Breast epithelium (tissue), 4 donors: ENCODE data around the gene VKORC1. TPM values are rescaled to one million over a fixed set of nuclear protein-coding genes. Genes with fewer than 3 reads are reported as not detected.

Source experiments
- DNase-seq, 2 donors: peaks; one replicate each; pipeline ENCODE4 v3.0.0-alpha.2; 2019; ENCODE audit warnings: low spot score in 2 of 2
- H3K27ac ChIP-seq, 2 donors: fragments of 200-600 bp; sonication (generic) in 1 of 2; one replicate each; pipeline ENCODE4 v1.5.1; 2016 to 2019; ENCODE audit warnings: mild to moderate bottlenecking in 1 of 2
- H3K27me3 ChIP-seq, 2 donors: fragments of 200-600 bp; sonication (generic) in 1 of 2; one replicate each; pipeline versions ENCODE4 v1.5.1 to v1.6.0; 2017 to 2019; ENCODE audit warnings: control low read depth in 1 of 2, mild to moderate bottlenecking in 1 of 2
- H3K36me3 ChIP-seq: fragments of 200-600 bp; one replicate; pipeline ENCODE4 v1.5.1; 2019
- H3K4me1 ChIP-seq, 2 donors: fragments of 200-600 bp; sonication (generic); one replicate each; pipeline ENCODE4 v1.5.1; 2016 to 2019; ENCODE audit warnings: control low read depth in 1 of 2
- H3K4me3 ChIP-seq, 3 donors: fragments of 200-600 bp; sonication (generic); 1 replicate in 2 of 3; 2 replicates in 1 of 3; pipeline ENCODE4 v1.5.1; 2016 to 2019; ENCODE audit warnings: mild to moderate bottlenecking in 3 of 3, moderate library complexity in 2 of 3
- H3K9me3 ChIP-seq, 2 donors: fragments of 200-600 bp; sonication (generic) in 1 of 2; one replicate each; pipeline ENCODE4 v1.5.1; 2016 to 2019; ENCODE audit warnings: control low read depth in 1 of 2
- POLR2A ChIP-seq: fragments of 450-650 bp; IDR thresholded peaks from one replicate; pipeline ENCODE4 v1.6.1; 2016; ENCODE audit warnings: antibody characterized with exemption, mild to moderate bottlenecking, moderate library complexity
- POLR2AphosphoS5 ChIP-seq, 3 donors: sonication (generic); formaldehyde crosslinking; IDR thresholded peaks; one replicate each; pipeline ENCODE4 v1.6.1; 2017; ENCODE audit warnings: antibody characterized with exemption in 3 of 3
- intact Hi-C: fragments of 100-400 bp; cut with DNase I; formaldehyde crosslinking; loops from one replicate; pipeline ENCODE4 v1.15.1; 2023; ENCODE audit warnings: low total_unique reads
- total RNA-seq, 3 donors: library from RNA; depleted of rRNA; stranded (reverse); fragments of >200 nt; gene quantifications; one replicate each; pipeline ENCODE4 v1.1.0, GENCODE V29; 2016
- TF ChIP-seq, protein P1 (sequence below), 3 donors: fragments of 450-650 bp; IDR thresholded peaks; one replicate each; pipeline ENCODE4 v1.5.1; 2016 to 2017; ENCODE audit warnings: antibody characterized with exemption in 3 of 3, mild to moderate bottlenecking in 3 of 3, moderate library complexity in 3 of 3

Gene VKORC1
- 100 to 1,000 TPM in 1 of 3 donors, 10 to 100 TPM in 2; 82.6 to 143 (median 86.3) TPM for total RNA-seq

DNA sequence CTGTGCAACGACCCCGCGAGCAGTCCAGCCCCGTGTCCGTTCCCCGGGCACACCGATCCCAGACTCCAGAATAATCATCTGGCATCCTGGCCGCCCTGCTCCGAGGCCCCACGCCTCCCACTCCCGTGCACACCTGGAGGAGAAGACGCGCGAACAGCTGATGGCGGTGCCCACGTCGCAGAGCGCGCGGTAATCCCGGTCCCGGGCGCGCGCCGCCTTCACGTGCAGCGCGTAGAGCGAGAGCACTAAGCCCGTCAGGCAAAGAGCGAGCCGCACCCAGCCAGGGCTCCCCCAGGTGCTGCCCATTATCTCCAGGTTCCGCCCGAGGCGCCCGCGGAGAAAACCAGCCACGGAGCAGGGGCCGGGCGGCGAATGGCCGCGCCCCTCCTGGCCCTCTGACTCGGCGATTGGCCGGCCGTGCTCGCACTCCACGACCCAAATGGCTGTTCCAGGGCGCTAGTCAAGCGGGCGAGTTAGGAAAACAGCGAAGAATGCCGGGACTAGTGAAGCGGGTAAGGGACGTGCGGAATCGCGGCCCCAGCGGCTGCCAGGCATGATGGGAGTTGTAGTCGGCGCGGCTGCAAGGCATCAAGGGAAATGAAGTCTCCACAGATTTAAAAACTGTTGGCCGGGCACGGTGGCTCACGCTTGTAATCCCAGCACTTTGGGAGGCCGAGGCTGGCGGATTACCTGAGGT is at the start of gene VKORC1:
VKORC1 (minus strand) TSS at position 374 of the 697 bp plus-strand sequence; CDS start at position 306, 68 bp downstream.
- peaks cover 0 to 5% of the 10 kb centered on the region in 2 donors for H3K4me1 ChIP-seq
- no peaks in the 10 kb centered on the region for H3K36me3 ChIP-seq
- TF ChIP-seq POLR2AphosphoS5 (IDR thresholded peaks at IDR 0.05): peak in 2 of 3 donors; percentile 68 to 73
- TF ChIP-seq, protein P1, sequence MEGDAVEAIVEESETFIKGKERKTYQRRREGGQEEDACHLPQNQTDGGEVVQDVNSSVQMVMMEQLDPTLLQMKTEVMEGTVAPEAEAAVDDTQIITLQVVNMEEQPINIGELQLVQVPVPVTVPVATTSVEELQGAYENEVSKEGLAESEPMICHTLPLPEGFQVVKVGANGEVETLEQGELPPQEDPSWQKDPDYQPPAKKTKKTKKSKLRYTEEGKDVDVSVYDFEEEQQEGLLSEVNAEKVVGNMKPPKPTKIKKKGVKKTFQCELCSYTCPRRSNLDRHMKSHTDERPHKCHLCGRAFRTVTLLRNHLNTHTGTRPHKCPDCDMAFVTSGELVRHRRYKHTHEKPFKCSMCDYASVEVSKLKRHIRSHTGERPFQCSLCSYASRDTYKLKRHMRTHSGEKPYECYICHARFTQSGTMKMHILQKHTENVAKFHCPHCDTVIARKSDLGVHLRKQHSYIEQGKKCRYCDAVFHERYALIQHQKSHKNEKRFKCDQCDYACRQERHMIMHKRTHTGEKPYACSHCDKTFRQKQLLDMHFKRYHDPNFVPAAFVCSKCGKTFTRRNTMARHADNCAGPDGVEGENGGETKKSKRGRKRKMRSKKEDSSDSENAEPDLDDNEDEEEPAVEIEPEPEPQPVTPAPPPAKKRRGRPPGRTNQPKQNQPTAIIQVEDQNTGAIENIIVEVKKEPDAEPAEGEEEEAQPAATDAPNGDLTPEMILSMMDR (IDR thresholded peaks at IDR 0.05): no peak
- H3K27me3 ChIP-seq: no peaks in the 10 kb centered on the region
- peak within 1 kb of the TSS; percentile 80 to 89 (median 83) for H3K4me3 ChIP-seq
- DNase-seq: peak; percentile 93
- H3K9me3 ChIP-seq: no peaks in the 10 kb centered on the region
- intact Hi-C loops: no loop called here
- peak within 1 kb of the TSS; percentile 79 to 90 for H3K27ac ChIP-seq

DNA sequence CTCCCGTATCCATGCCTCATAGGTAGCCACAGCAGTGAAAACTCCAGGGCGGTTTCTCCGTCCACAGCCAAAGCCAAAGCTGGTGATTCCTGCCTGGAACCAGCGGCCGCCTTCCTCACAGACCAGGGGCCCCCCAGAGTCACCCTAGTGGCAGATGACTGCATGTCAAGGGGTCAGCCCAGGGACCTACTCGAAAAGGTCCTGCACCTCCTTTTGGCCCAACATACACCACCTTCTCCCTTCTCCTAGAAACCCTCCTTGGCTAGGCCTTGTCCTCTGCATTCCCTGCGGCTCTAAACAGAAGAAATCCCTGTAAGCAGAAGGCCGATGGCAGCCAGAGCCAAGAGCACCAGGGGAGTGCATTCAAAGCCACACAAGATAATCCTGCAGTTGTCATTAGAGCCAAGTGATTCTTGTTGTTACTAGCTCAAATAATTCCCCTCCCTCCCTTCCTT is 49.1 kb upstream of the VKORC1 start:
- no peak for DNase-seq
- Histone ChIP-seq H3K9me3 (no peaks in the 10 kb centered on the region), H3K36me3 (no peaks in the 10 kb centered on the region), H3K27me3 (no peaks in the 10 kb centered on the region), H3K4me1 (peaks cover 9 to 13% of the 10 kb centered on the region in 2 donors), H3K4me3 (no peak overlapping the region), H3K27ac (no peak overlapping the region)
- TF ChIP-seq, protein P1 (IDR thresholded peaks at IDR 0.05): no peak
- TF ChIP-seq POLR2A: no peak
- TF ChIP-seq POLR2AphosphoS5 (IDR thresholded peaks at IDR 0.05): no peak
- intact Hi-C loops: no loop called here

DNA sequence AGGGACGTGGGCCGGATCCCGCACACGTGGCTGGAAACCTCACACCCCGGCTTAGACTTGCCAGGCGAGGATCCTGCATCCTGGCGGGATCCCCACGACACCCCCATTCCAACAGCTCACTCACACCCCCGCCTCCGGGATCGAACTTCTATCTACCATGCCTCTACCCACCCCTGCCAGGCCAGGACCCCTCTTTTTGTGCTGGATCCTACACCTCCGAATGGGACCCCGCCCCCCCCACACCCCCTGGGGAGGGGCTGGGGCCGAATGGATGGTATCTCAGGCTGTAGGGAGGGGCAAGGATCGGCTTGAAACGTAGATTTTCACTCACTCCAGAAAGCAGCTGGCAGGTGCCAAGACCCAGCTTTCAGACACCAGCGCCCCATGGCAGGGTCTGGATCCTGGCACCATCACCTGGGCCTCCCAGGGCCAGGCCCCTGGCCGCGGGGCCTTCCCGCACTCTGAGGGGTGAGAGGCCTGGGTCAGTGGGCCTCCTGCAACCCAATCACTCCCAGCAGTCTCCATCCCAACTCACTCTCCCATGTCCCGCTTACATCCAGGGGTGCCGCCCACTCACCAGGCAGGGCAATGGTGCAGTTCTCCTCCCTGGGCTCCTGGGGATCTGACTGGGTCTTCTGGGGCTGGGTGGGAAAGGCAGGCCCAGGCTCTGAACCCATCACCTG is 48.6 kb upstream of the VKORC1 start:
- H3K4me1 ChIP-seq: peaks cover 9 to 17% of the 10 kb centered on the region in 2 donors
- TF ChIP-seq POLR2A: no peak
- TF ChIP-seq, protein P1 (IDR thresholded peaks at IDR 0.05): no peak
- no peak for TF ChIP-seq POLR2AphosphoS5 (IDR thresholded peaks at IDR 0.05)
- intact Hi-C loops: no loop called here
- peak overlapping the region; percentile 87 to 93 for H3K27ac ChIP-seq
- peak overlapping the region; percentile 42 to 83 (median 57) for H3K4me3 ChIP-seq
- no peaks in the 10 kb centered on the region for H3K36me3 ChIP-seq
- DNase-seq: peak in 1 of 2 donors; percentile 43
- H3K27me3 ChIP-seq: no peaks in the 10 kb centered on the region
- H3K9me3 ChIP-seq: no peaks in the 10 kb centered on the region

DNA sequence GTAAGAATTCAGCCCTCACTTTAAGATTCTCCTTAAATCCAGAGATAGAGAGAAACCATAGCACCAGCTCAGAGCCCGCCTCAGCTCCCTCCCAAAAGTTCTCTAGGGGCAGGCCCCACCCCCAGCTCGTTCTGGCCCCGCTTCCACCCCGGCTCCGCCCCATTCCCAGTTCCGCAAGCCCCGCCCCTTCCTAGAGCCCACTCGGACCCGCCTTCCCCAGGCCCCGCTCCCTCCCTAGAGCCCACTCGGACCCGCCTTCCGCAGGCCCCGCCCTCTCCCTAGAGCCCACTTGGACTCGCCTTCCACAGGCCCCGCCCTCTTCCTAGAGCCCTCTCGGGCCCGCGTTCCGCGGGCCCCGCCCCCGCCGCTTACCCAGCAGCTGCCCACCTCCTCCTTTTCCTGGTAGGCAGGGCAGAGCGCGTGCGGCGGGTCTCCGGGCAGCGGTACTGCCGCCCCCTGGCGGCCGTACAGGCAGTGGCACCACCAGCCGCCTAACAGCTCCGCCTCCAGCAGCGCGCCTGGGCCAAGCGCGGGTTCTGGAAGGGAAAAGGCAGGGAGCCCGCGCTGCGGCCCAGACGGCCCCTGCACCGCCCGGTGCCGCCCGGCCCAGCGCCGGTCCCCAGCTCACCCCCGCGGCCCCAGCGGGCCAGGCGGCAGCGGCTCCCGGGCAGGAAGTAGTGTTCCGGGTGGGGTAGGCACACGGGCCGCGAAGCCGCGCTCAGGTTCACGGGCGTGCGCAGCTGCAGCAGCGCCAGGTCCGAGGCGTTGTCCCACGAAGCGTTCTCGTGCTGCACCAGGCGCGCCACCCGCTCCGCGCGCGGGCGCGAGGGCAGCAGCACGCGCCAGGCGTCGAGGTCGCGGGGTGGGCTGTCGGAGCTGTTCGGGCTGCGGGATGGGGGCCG is 47.8 kb upstream of the VKORC1 start:
- no peaks in the 10 kb centered on the region for H3K9me3 ChIP-seq
- peak overlapping the region; percentile 42 to 83 (median 57) for H3K4me3 ChIP-seq
- TF ChIP-seq POLR2A (peak; percentile 34), POLR2AphosphoS5 (IDR thresholded peaks at IDR 0.05) (peak; percentile 47 to 63 (median 51))
- TF ChIP-seq, protein P1 (IDR thresholded peaks at IDR 0.05): peak; percentile 95 to 99 (median 97)
- H3K4me1 ChIP-seq: peaks cover 9 to 21% of the 10 kb centered on the region in 2 donors
- H3K27me3 ChIP-seq: no peaks in the 10 kb centered on the region
- DNase-seq: peak; percentile 99
- intact Hi-C loops: no loop called here
- no peaks in the 10 kb centered on the region for H3K36me3 ChIP-seq
- peak overlapping the region; percentile 87 to 93 for H3K27ac ChIP-seq
